Uterus (tissue), 4 donors: ENCODE data around the gene SSR1. TPM values are rescaled to one million over a fixed set of nuclear protein-coding genes. Genes with fewer than 3 reads are reported as not detected.
"Not testable (repeated sequence)": the region's sequence is repeated elsewhere in the genome, so short reads cannot be mapped to it uniquely, and the experiment has no call there.

ENCODE experiments used
- DNase-seq, 2 donors: peaks; one replicate each; pipeline ENCODE4 v3.0.0-alpha.2; 2019 to 2020
- H3K27ac ChIP-seq, 2 donors: fragments of 200-600 bp; sonication (generic); 1 replicate in 1 of 2; 2 replicates in 1 of 2; pipeline ENCODE4 v1.5.1; 2016 to 2018
- H3K27me3 ChIP-seq, 2 donors: fragments of 200-600 bp; sonication (generic); one replicate each; pipeline ENCODE4 v1.5.1; 2018 to 2019; ENCODE audit warnings: control low read depth in 1 of 2
- H3K36me3 ChIP-seq, 2 donors: fragments of 200-600 bp; sonication (generic); one replicate each; pipeline ENCODE4 v1.5.1; 2019; ENCODE audit warnings: control low read depth in 1 of 2
- H3K4me1 ChIP-seq, 2 donors: fragments of 200-600 bp; sonication (generic); one replicate each; pipeline ENCODE4 v1.5.1; 2018 to 2019; ENCODE audit warnings: control low read depth in 1 of 2
- H3K4me3 ChIP-seq, 2 donors: fragments of 200-600 bp; sonication (generic); 1 replicate in 1 of 2; 2 replicates in 1 of 2; pipeline ENCODE4 v1.5.1; 2018 to 2019; ENCODE audit warnings: mild to moderate bottlenecking in 1 of 2
- H3K9me3 ChIP-seq, 2 donors: fragments of 200-600 bp; sonication (generic); one replicate each; pipeline ENCODE4 v1.5.1; 2019; ENCODE audit warnings: control low read depth in 1 of 2
- CTCF ChIP-seq, 4 experiments: fragments of 200-600 bp in 2 of 4; fragments of 450-650 bp in 2 of 4; sonication (generic) in 2 of 4; IDR thresholded peaks; one replicate each; pipeline ENCODE4 v1.5.1; 2016 to 2019; ENCODE audit warnings: antibody characterized with exemption in 4 of 4, mild to moderate bottlenecking in 2 of 4, moderate library complexity in 1 of 4
- POLR2A ChIP-seq, 2 donors: fragments of 450-650 bp; IDR thresholded peaks; one replicate each; pipeline ENCODE4 v1.6.1; 2016; ENCODE audit warnings: antibody characterized with exemption in 2 of 2, mild to moderate bottlenecking in 1 of 2, moderate library complexity in 1 of 2
- intact Hi-C: fragments of 100-400 bp; cut with DNase I; formaldehyde crosslinking; loops from one replicate; pipeline ENCODE4 v1.15.1; 2023; ENCODE audit warnings: low total_unique reads
- total RNA-seq, 4 donors: library from RNA; depleted of rRNA in 3 of 4; stranded (reverse); fragments of >200 nt in 3 of 4; gene quantifications; one replicate each; pipeline versions ENCODE4 v1.1.0 to v1.2.4, GENCODE V29; 2014 to 2023
- donor health status: DM: yes; HTN: yes; CAD: no.

SSR1 gene
- total RNA-seq, 4 donors from 2014 or later: 77.4 to 138 (median 126) TPM

GRCh38 chr6:7264041-7264440, 49.0 kb downstream of the SSR1 start:
- intact Hi-C loops: no loop called here
- no peak overlapping the region for H3K27ac ChIP-seq
- TF ChIP-seq CTCF (IDR thresholded peaks at IDR 0.05) (no peak), POLR2A (IDR thresholded peaks at IDR 0.05) (no peak)
- no peak overlapping the region for H3K4me3 ChIP-seq
- no peaks in the 10 kb centered on the region for H3K4me1 ChIP-seq
- no peaks in the 10 kb centered on the region for H3K27me3 ChIP-seq
- no peaks in the 10 kb centered on the region for H3K36me3 ChIP-seq
- no peaks in the 10 kb centered on the region for H3K9me3 ChIP-seq
- no peak for DNase-seq

- H3K27me3 ChIP-seq, H3K27ac ChIP-seq, DNase-seq, intact Hi-C loops, H3K36me3 ChIP-seq, H3K9me3 ChIP-seq, H3K4me1 ChIP-seq, H3K4me3 ChIP-seq: not testable (repeated sequence)
These were observed 49.5 kb downstream of the SSR1 start for GRCh38 chr6:7263519-7263805.

DNA sequence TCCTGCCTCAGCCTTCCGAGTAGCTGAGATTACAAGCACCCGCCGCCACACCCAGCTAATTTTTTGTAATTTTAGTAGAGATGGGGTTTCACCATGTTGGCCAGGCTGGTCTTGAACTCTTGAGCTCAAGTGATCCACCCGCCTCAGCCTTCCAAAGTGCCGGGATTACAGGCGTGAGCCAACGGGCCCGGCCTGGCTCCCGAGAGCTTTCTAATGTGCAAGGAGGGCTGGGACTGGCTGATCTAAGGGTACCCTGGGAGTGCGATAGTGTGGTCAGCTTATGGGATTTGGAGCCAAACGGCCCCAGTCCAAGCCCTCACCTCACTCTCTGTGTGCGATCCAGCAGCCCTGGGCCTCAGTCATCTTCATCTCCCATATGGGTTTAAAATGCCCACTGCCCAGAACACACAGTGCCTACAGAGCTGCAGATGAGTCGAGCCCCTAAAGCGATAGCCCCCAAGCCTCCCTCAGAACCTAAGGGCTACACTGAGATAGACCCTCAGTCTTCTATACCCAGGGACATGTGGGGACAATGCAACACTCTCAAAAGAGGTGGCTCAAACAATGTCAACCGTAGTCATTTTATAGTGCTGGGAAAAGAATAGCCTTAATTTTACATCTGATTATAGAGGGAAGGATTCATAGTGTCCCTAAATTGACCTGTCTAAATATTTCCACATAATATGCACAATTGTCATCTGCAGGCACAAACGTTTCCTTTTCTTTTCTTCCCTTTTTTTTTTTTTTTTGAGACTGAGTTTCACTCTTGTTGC, 50.1 kb downstream of the SSR1 start:
- TF ChIP-seq CTCF (IDR thresholded peaks at IDR 0.05): no peak
- no peak for TF ChIP-seq POLR2A (IDR thresholded peaks at IDR 0.05)

DNA sequence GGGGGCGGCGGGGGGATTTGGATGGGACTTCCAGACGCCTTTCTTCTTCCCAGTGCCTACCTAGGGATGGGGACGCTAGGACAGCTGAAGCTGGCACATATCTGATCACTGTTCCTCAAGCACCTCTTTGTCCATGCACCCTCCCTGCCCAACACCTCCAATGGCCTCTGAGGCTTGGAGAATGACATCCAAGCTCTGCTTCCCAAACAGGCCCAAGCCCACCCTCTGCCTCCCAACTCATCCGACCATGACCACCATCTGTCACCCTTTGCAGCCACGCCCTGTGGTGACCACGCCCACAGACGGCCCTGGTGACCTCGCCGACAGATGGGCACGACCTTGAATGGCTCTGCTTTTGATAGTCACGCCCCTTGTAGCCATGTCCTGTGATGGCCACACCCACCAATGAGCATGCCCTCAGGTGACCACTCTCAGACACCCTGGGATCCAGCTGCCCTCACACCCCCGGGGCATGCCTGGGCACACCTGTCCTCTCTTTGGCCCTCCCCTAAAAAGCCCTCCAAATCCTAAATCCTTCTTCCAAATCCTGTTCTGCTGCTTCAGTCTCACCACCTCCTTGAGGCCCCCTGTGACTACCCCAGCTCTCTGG, 51.0 kb downstream of the SSR1 start:
- H3K27ac ChIP-seq: peak overlapping the region; percentile 65 to 74
- no peaks in the 10 kb centered on the region for H3K9me3 ChIP-seq
- H3K36me3 ChIP-seq: no peaks in the 10 kb centered on the region
- no peak for TF ChIP-seq CTCF (IDR thresholded peaks at IDR 0.05)
- no peak for TF ChIP-seq POLR2A (IDR thresholded peaks at IDR 0.05)
- H3K4me1 ChIP-seq: no peaks in the 10 kb centered on the region
- intact Hi-C loops: no loop called here
- H3K27me3 ChIP-seq: no peaks in the 10 kb centered on the region
- no peak for DNase-seq
- H3K4me3 ChIP-seq: peak overlapping the region; percentile 49 to 51

More for the DNA sequence above, 50.1 kb downstream of the SSR1 start:
- Histone ChIP-seq H3K9me3 (no peaks in the 10 kb centered on the region), H3K36me3 (no peaks in the 10 kb centered on the region), H3K4me3 (no peak overlapping the region), H3K4me1 (no peaks in the 10 kb centered on the region), H3K27ac (no peak overlapping the region), H3K27me3 (no peaks in the 10 kb centered on the region)
- intact Hi-C loops: no loop called here
- DNase-seq: no peak

- Histone ChIP-seq H3K9me3 (no peaks in the 10 kb centered on the region), H3K4me3 (peak overlapping the region; percentile 49 to 51), H3K27ac (peak overlapping the region; percentile 65 to 74), H3K36me3 (no peaks in the 10 kb centered on the region), H3K4me1 (no peaks in the 10 kb centered on the region), H3K27me3 (no peaks in the 10 kb centered on the region)
- DNase-seq: peak; percentile 71
- TF ChIP-seq POLR2A (IDR thresholded peaks at IDR 0.05) (peak; percentile 59 to 66), CTCF (IDR thresholded peaks at IDR 0.05) (no peak)
- intact Hi-C loops: no loop called here
These were observed 51.8 kb downstream of the SSR1 start for GRCh38 chr6:7261032-7261841.
